ENCODE results near the gene PRKAG2.

GRCh38 chr7:151801782-151802468 lies 75.0 kb downstream of the PRKAG2 start:
- TF ChIP-seq, protein P1, sequence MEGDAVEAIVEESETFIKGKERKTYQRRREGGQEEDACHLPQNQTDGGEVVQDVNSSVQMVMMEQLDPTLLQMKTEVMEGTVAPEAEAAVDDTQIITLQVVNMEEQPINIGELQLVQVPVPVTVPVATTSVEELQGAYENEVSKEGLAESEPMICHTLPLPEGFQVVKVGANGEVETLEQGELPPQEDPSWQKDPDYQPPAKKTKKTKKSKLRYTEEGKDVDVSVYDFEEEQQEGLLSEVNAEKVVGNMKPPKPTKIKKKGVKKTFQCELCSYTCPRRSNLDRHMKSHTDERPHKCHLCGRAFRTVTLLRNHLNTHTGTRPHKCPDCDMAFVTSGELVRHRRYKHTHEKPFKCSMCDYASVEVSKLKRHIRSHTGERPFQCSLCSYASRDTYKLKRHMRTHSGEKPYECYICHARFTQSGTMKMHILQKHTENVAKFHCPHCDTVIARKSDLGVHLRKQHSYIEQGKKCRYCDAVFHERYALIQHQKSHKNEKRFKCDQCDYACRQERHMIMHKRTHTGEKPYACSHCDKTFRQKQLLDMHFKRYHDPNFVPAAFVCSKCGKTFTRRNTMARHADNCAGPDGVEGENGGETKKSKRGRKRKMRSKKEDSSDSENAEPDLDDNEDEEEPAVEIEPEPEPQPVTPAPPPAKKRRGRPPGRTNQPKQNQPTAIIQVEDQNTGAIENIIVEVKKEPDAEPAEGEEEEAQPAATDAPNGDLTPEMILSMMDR (IDR thresholded peaks at IDR 0.05): no peak
- no peak for TF ChIP-seq POLR2AphosphoS5 (IDR thresholded peaks at IDR 0.05)
- TF ChIP-seq POLR2A (IDR thresholded peaks at IDR 0.05): no peak

Data from breast epithelium (tissue), 3 donors.